Natural killer cell (primary cell): ENCODE results near the gene PACRG. TPM values are rescaled to one million over a fixed set of nuclear protein-coding genes. Genes with fewer than 3 reads are reported as not detected.

Experiments
- ATAC-seq, 3 donors: fragments of 150-1000 bp in 2 of 3; fragments of 200-7000 bp in 1 of 3; cut with Tn5 transposase; 1 replicate in 1 of 3; 2 replicates in 2 of 3; pipeline ENCODE4 v1.10.0; 2021; ENCODE audit warnings: mild to moderate bottlenecking in 2 of 3, moderate library complexity in 2 of 3
- DNase-seq, 2 donors: peaks; one replicate each; pipeline versions ENCODE4 v3.0.0 to v3.0.0-alpha.2; 2013 to 2021; ENCODE audit warnings: mixed read lengths in 1 of 2
- H3K27ac ChIP-seq: one replicate; pipeline ENCODE4 v1.5.1; 2013; ENCODE audit warnings: mild to moderate bottlenecking, low read length
- H3K27me3 ChIP-seq: one replicate; pipeline ENCODE4 v1.6.1; 2013; ENCODE audit warnings: low read length; ENCODE audit not compliant: control insufficient read depth, insufficient read depth
- H3K36me3 ChIP-seq: one replicate; pipeline ENCODE4 v1.6.1; 2013; ENCODE audit warnings: low read length; ENCODE audit not compliant: control insufficient read depth, insufficient read depth
- H3K4me1 ChIP-seq: one replicate; pipeline ENCODE4 v1.6.1; 2013; ENCODE audit warnings: low read length; ENCODE audit not compliant: control insufficient read depth, insufficient read depth
- H3K4me3 ChIP-seq: one replicate; pipeline ENCODE4 v1.5.1; 2013; ENCODE audit warnings: low read length
- H3K9me3 ChIP-seq: one replicate; pipeline ENCODE4 v1.6.1; 2013; ENCODE audit warnings: low read length; ENCODE audit not compliant: control insufficient read depth, insufficient read depth
- H3K27ac Mint-ChIP-seq, 2 donors: one replicate each; pipeline ENCODE4 v1.8.0; 2022; ENCODE audit warnings: mild to moderate bottlenecking in 2 of 2, mixed read lengths in 2 of 2, moderate library complexity in 1 of 2
- H3K27me3 Mint-ChIP-seq, 2 donors: one replicate each; pipeline ENCODE4 v1.8.0; 2022; ENCODE audit warnings: low read depth in 2 of 2, mixed read lengths in 2 of 2
- H3K36me3 Mint-ChIP-seq: one replicate; pipeline ENCODE4 v1.8.0; 2022; ENCODE audit warnings: mixed read lengths
- H3K4me1 Mint-ChIP-seq, 2 donors: one replicate each; pipeline ENCODE4 v1.8.0; 2022; ENCODE audit warnings: mixed read lengths in 2 of 2
- H3K4me3 Mint-ChIP-seq: one replicate; pipeline ENCODE4 v1.8.0; 2022; ENCODE audit warnings: mild to moderate bottlenecking, moderate library complexity, mixed read lengths
- H3K9me3 Mint-ChIP-seq, 2 donors: one replicate each; pipeline ENCODE4 v1.8.0; 2022; ENCODE audit warnings: mixed read lengths in 2 of 2
- CTCF ChIP-seq: fragments of 200-600 bp; IDR thresholded peaks from one replicate; pipeline ENCODE4 v1.8.0; 2022; ENCODE audit warnings: antibody characterized with exemption
- WGBS: methylation state at CpG from one replicate; pipeline ENCODE4 v1.1.7; 2013; ENCODE audit warnings: missing lambda C conversion rate; ENCODE audit not compliant: insufficient coverage; 5-methylcytosine and 5-hydroxymethylcytosine counted together
- intact Hi-C: fragments of 100-400 bp; cut with micrococcal nuclease; formaldehyde crosslinking; loops from one replicate; pipeline ENCODE4 v1.14.2; 2022
- total RNA-seq, 4 donors: library from RNA; stranded (reverse); fragments of 120-200 nt in 1 of 4; gene quantifications; one replicate each; pipeline versions ENCODE4 v1.2.3 to v1.2.4, GENCODE V29; 2013 to 2022

PACRG gene
- total RNA-seq, 3 donors from 2014 or later (not counting 1 experiment from before 2014, with no cell fraction given), result 0.52 TPM; not detected in 2

- Mint-ChIP-seq H3K27ac (no peak overlapping the region), H3K27me3 (peaks cover 3% of the 10 kb centered on the region in 2 donors), H3K9me3 (no peaks in the 10 kb centered on the region), H3K4me3 (no peak overlapping the region), H3K36me3 (no peaks in the 10 kb centered on the region), H3K4me1 (no peaks in the 10 kb centered on the region)
- H3K4me1 ChIP-seq, result no peaks in the 10 kb centered on the region
- H3K36me3 ChIP-seq, result no peaks in the 10 kb centered on the region
- ATAC-seq (no peak), DNase-seq (no peak)
- no peaks in the 10 kb centered on the region for H3K9me3 ChIP-seq
- intact Hi-C loops, result no loop called here
- no peak for TF ChIP-seq CTCF
- 64% methylated on average over 8 of the region's 8 CpGs for WGBS
- H3K4me3 ChIP-seq, result no peak overlapping the region
- no peaks in the 10 kb centered on the region for H3K27me3 ChIP-seq
- no peak overlapping the region for H3K27ac ChIP-seq
Measured at GRCh38 chr6:163301726-163302635, 574.2 kb downstream of the PACRG start.

- no peak for DNase-seq
- Histone ChIP-seq H3K27me3 (no peaks in the 10 kb centered on the region), H3K4me3 (no peak overlapping the region), H3K4me1 (no peaks in the 10 kb centered on the region), H3K27ac (no peak overlapping the region), H3K36me3 (no peaks in the 10 kb centered on the region), H3K9me3 (no peaks in the 10 kb centered on the region)
- Mint-ChIP-seq H3K36me3 (no peaks in the 10 kb centered on the region), H3K27me3 (peaks cover 3 to 8% of the 10 kb centered on the region in 2 donors), H3K9me3 (no peaks in the 10 kb centered on the region), H3K27ac (no peak overlapping the region), H3K4me3 (no peak overlapping the region), H3K4me1 (no peaks in the 10 kb centered on the region)
- 78% methylated on average over 9 of the region's 9 CpGs for WGBS
- ATAC-seq, result no peak
- intact Hi-C loops, result no loop called here
- no peak for TF ChIP-seq CTCF
Measured at GRCh38 chr6:163302747-163303146, 575.0 kb downstream of the PACRG start.

GRCh38 chr6:163306000-163306399 lies 578.2 kb downstream of the PACRG start:
- Histone ChIP-seq H3K27ac (no peak overlapping the region), H3K36me3 (no peaks in the 10 kb centered on the region), H3K27me3 (no peaks in the 10 kb centered on the region), H3K4me1 (no peaks in the 10 kb centered on the region), H3K4me3 (no peak overlapping the region), H3K9me3 (no peaks in the 10 kb centered on the region)
- no peak for TF ChIP-seq CTCF
- no peaks in the 10 kb centered on the region for H3K36me3 Mint-ChIP-seq
- DNase-seq, result no peak
- ATAC-seq, result no peak
- no peak overlapping the region for H3K27ac Mint-ChIP-seq
- no peaks in the 10 kb centered on the region for H3K4me1 Mint-ChIP-seq
- 85% methylated on average over 2 of the region's 2 CpGs for WGBS
- no peak overlapping the region for H3K4me3 Mint-ChIP-seq
- intact Hi-C loops, result no loop called here
- H3K27me3 Mint-ChIP-seq, result peaks cover 6 to 8% of the 10 kb centered on the region in 2 donors
- H3K9me3 Mint-ChIP-seq, result no peaks in the 10 kb centered on the region
